Progenitor cell of endocrine pancreas (in vitro differentiated cells): ENCODE data around the gene CHGA. TPM values are rescaled to one million over a fixed set of nuclear protein-coding genes. Genes with fewer than 3 reads are reported as not detected.
A peak's percentile ranks its signal among the peaks of the same experiment; 100 is the strongest.

Experiments used
- DNase-seq: peaks from one replicate; pipeline ENCODE4 v3.0.0; 2021; ENCODE audit warnings: low spot score; ENCODE audit not compliant: unreplicated experiment
- H3K27ac Mint-ChIP-seq: 2 replicates; pipeline ENCODE4 v1.8.0; 2021; ENCODE audit warnings: mild to moderate bottlenecking, moderate library complexity, mixed read lengths
- H3K27me3 Mint-ChIP-seq: 2 replicates; pipeline ENCODE4 v1.8.0; 2021; ENCODE audit warnings: mixed read lengths
- H3K36me3 Mint-ChIP-seq: 2 replicates; pipeline ENCODE4 v1.8.0; 2022; ENCODE audit warnings: mixed read lengths; ENCODE audit not compliant: insufficient read depth
- H3K4me1 Mint-ChIP-seq: 2 replicates; pipeline ENCODE4 v1.8.0; 2021; ENCODE audit warnings: low read depth, mixed read lengths
- H3K4me3 Mint-ChIP-seq: 2 replicates; pipeline ENCODE4 v1.8.0; 2021; ENCODE audit warnings: low read depth, mild to moderate bottlenecking, moderate library complexity, mixed read lengths
- H3K9me3 Mint-ChIP-seq: 2 replicates; pipeline ENCODE4 v1.8.0; 2021; ENCODE audit warnings: low read depth, mixed read lengths
- CTCF ChIP-seq: fragments of 200-600 bp; sonication (generic); IDR thresholded peaks from one replicate; pipeline ENCODE4 v1.5.0; 2021; ENCODE audit warnings: antibody characterized with exemption, mild to moderate bottlenecking; ENCODE audit not compliant: unreplicated experiment
- total RNA-seq: library from RNA; stranded (reverse); gene quantifications from 2 replicates; pipeline ENCODE4 v1.2.1, GENCODE V29; 2021

Gene CHGA
- total RNA-seq, 1 donor from 2014 or later = 1,590 TPM

- DNase-seq = no peak
- H3K27me3 Mint-ChIP-seq = no peaks in the 10 kb centered on the region
- no peak overlapping the region for H3K27ac Mint-ChIP-seq
- H3K4me3 Mint-ChIP-seq = no peak overlapping the region
- no peaks in the 10 kb centered on the region for H3K9me3 Mint-ChIP-seq
- no peaks in the 10 kb centered on the region for H3K4me1 Mint-ChIP-seq
- peaks cover 1% of the 10 kb centered on the region for H3K36me3 Mint-ChIP-seq
- TF ChIP-seq CTCF = no peak
Measured at GRCh38 chr14:92945959-92946846, 23.3 kb downstream of the CHGA start.

- TF ChIP-seq CTCF = no peak
- no peak for DNase-seq
- no peak overlapping the region for H3K4me3 Mint-ChIP-seq
- peaks cover 3% of the 10 kb centered on the region for H3K36me3 Mint-ChIP-seq
- no peaks in the 10 kb centered on the region for H3K9me3 Mint-ChIP-seq
- H3K27ac Mint-ChIP-seq = no peak overlapping the region
- H3K4me1 Mint-ChIP-seq = no peaks in the 10 kb centered on the region
- no peaks in the 10 kb centered on the region for H3K27me3 Mint-ChIP-seq
Measured at GRCh38 chr14:92946847-92947545, 24.0 kb downstream of the CHGA start.

GRCh38 chr14:92948647-92949046, 25.7 kb downstream of the CHGA start:
- no peak overlapping the region for H3K4me3 Mint-ChIP-seq
- no peak for TF ChIP-seq CTCF
- H3K9me3 Mint-ChIP-seq = no peaks in the 10 kb centered on the region

GRCh38 chr14:92949496-92950192, 26.7 kb downstream of the CHGA start:
- no peak for DNase-seq
- Mint-ChIP-seq H3K27ac (peak overlapping the region; percentile 45), H3K36me3 (peaks cover 3% of the 10 kb centered on the region), H3K27me3 (no peaks in the 10 kb centered on the region), H3K4me3 (no peak overlapping the region), H3K9me3 (no peaks in the 10 kb centered on the region), H3K4me1 (no peaks in the 10 kb centered on the region)
- TF ChIP-seq CTCF = no peak

More at GRCh38 chr14:92948647-92949046, 25.7 kb downstream of the CHGA start:
- no peaks in the 10 kb centered on the region for H3K27me3 Mint-ChIP-seq
- DNase-seq = no peak
- H3K4me1 Mint-ChIP-seq = no peaks in the 10 kb centered on the region
- no peak overlapping the region for H3K27ac Mint-ChIP-seq
- peaks cover 3% of the 10 kb centered on the region for H3K36me3 Mint-ChIP-seq

GRCh38 chr14:92950193-92950540, 27.2 kb downstream of the CHGA start:
- Mint-ChIP-seq H3K4me3 (no peak overlapping the region), H3K36me3 (peaks cover 3% of the 10 kb centered on the region), H3K27me3 (no peaks in the 10 kb centered on the region), H3K9me3 (no peaks in the 10 kb centered on the region), H3K27ac (no peak overlapping the region), H3K4me1 (no peaks in the 10 kb centered on the region)
- TF ChIP-seq CTCF = no peak
- no peak for DNase-seq
